Kidney epithelial cell (primary cell): Measurements from ENCODE around the gene FCN2. TPM values are rescaled to one million over a fixed set of nuclear protein-coding genes. Genes with fewer than 3 reads are reported as not detected.

Experiments used
- DNase-seq: peaks from one replicate; pipeline ENCODE4 v3.0.0-alpha.2; 2010; ENCODE audit warnings: low read depth
- H3K27me3 ChIP-seq: 2 replicates; pipeline ENCODE4 v1.6.0; 2011; ENCODE audit warnings: low read length; ENCODE audit not compliant: control insufficient read depth, insufficient read depth
- H3K36me3 ChIP-seq: 2 replicates; pipeline ENCODE4 v1.5.1; 2011; ENCODE audit warnings: low read length; ENCODE audit not compliant: control insufficient read depth, insufficient read depth
- H3K4me3 ChIP-seq: 2 replicates; pipeline ENCODE4 v1.5.1; 2011; ENCODE audit warnings: low read depth, mild to moderate bottlenecking, control low read depth, low read length
- total RNA-seq: library from RNA; depleted of rRNA; stranded (reverse); fragments of >200 nt; gene quantifications from 2 replicates; pipeline ENCODE4 v1.2.3, GENCODE V29; 2015
- TF ChIP-seq, protein P1 (sequence below): IDR thresholded peaks from 2 replicates; pipeline ENCODE4 v1.5.1; 2011; ENCODE audit warnings: mild to moderate bottlenecking, moderate library complexity, low read length, control low read depth, inconsistent platforms; ENCODE audit not compliant: insufficient read depth, poor library complexity, severe bottlenecking

Gene FCN2
- total RNA-seq, 1 donor from 2014 or later: not detected

DNA sequence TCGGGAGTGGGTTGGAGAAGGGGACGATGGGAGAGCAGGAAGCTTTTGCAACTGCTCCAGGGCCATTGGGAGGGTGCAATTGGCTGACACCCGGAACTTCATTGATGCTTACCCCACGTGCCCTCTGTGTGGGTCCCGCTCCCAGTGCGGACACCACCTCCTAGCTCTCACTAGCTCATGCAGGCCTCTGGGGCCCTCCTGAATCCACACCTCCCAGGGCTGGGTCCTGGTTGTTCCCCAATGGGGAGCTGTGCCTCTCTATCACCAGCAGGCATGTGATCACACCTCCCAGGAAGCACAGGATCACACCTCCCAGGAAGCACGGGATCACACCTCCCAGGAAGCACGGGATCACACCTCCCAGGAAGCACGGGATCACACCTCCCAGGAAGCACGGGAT is 32.1 kb upstream of the FCN2 start:
- no peak for DNase-seq
- Histone ChIP-seq H3K27me3 (no peaks in the 10 kb centered on the region), H3K4me3 (no peak overlapping the region), H3K36me3 (no peaks in the 10 kb centered on the region)
- TF ChIP-seq, protein P1, sequence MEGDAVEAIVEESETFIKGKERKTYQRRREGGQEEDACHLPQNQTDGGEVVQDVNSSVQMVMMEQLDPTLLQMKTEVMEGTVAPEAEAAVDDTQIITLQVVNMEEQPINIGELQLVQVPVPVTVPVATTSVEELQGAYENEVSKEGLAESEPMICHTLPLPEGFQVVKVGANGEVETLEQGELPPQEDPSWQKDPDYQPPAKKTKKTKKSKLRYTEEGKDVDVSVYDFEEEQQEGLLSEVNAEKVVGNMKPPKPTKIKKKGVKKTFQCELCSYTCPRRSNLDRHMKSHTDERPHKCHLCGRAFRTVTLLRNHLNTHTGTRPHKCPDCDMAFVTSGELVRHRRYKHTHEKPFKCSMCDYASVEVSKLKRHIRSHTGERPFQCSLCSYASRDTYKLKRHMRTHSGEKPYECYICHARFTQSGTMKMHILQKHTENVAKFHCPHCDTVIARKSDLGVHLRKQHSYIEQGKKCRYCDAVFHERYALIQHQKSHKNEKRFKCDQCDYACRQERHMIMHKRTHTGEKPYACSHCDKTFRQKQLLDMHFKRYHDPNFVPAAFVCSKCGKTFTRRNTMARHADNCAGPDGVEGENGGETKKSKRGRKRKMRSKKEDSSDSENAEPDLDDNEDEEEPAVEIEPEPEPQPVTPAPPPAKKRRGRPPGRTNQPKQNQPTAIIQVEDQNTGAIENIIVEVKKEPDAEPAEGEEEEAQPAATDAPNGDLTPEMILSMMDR: no peak

DNA sequence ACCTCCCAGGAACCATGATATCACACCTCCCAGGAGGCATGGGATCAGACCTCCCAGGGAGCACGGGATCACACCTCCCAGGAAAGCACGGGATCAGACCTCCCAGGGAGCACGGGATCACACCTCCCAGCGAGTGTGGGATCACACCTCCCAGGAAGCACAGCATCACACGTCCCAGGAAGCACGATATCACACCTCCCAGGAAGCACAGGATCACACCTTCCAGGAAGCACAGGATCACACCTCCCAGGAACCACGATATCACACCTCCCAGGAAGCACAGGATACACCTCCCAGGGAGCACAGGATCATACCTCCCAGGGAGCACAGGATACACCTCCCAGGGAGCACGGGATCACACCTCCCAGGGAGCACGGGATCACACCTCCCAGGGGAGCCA is 30.0 kb upstream of the FCN2 start:
- DNase-seq: no peak
- Histone ChIP-seq H3K4me3 (no peak overlapping the region), H3K36me3 (no peaks in the 10 kb centered on the region), H3K27me3 (no peaks in the 10 kb centered on the region)
- TF ChIP-seq, protein P1: no peak

DNA sequence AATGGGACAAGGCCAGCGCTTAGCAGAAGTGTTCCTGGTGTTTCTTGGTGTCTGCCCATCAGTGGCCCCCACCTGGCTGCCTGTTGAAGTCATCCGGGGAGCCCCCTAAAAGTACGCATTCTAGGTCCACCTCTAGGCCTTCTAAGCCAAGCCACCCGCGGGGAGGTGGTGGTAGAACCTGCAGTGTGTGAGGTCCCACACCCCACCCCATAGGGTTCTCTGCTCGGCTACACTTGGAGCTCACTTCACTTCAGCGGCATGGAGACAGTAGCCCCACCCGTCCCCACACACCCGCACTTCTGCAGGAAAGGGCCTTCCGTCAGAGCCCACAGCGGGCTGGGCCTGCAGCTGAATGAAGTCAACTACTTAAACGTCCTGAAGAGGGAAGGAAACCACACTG is 29.6 kb upstream of the FCN2 start:
- no peak for DNase-seq
- H3K4me3 ChIP-seq: no peak overlapping the region
- H3K36me3 ChIP-seq: no peaks in the 10 kb centered on the region
- H3K27me3 ChIP-seq: no peaks in the 10 kb centered on the region
- TF ChIP-seq, protein P1: no peak

DNA sequence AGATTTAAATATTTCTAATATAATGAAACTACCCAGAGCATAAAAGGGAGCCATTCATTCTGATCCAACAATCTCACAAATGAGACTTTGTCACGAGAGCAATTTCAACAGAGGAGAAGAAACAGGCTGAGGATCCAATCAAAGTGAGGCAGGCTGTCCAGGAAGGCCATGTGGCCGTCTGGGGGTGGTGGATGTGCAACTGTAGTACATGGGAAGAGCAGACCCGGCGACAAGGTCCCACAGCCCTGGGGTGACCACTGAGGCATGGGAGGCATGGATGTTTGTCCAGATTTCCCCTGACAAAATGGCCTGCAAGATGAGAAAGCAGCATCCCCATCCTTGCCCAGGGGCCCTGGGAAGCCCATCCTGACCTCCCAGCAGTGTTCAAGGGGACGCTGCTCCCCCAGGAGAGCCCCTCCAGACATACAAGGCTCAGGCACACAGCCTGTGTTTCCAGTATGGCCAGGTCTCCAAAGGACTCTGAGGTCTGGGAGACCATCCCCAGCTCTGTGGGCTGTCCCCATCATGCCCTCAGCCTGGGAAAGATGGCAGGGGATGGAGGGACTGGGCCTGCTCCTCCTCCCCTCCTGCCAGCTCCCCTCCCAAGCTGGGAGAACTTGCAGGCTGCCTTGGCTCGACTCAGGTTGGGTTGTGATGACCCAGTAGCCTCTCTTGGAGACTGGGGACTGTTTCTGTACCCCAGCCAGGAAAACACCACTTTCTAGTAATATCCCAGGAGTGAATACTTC is 27.5 kb upstream of the FCN2 start:
- no peak overlapping the region for H3K4me3 ChIP-seq
- TF ChIP-seq, protein P1: no peak
- H3K27me3 ChIP-seq: no peaks in the 10 kb centered on the region
- no peaks in the 10 kb centered on the region for H3K36me3 ChIP-seq
- DNase-seq: no peak

DNA sequence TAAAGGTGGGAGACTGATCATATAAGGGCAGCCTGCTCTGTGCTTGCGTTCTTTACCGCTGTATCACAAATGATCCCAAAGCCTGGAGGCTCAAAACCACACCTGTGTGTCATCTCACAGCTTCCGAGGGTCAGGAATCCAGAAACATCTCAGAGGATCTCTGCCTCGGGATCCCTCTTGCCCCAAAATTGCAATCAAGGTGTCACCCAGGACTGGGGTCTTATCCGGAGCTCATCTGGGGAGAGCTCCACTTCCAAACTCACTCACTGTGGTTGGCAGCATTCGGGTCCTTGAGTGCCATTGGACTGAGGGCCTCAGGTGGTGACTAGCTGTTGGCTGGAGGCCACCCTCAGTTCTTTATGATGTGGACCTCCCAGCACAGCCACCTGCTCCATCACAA is 26.7 kb upstream of the FCN2 start:
- DNase-seq: no peak
- Histone ChIP-seq H3K36me3 (no peaks in the 10 kb centered on the region), H3K27me3 (no peaks in the 10 kb centered on the region), H3K4me3 (no peak overlapping the region)
- TF ChIP-seq, protein P1: no peak

DNA sequence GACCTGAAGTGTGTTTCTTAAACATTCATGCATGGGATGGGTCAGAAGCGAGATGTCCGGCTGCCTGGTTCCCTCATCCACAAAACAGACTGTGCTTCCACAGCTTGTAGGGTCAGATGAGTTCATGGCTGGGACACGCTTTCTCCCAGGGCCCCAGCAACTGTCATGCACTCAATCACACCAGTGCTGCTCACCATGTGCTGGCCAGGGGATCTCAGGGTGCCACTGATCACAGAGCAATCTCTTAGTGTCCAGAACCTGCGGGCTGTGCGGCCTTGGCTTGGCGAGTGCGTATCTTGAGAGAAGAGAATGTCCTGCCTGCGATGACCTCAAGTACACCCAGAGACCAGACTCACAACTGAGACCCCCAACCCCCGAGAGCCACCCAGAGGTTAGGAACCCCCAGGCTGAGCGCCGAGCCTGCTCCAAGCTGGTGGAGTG is 26.0 kb upstream of the FCN2 start:
- DNase-seq: no peak
- H3K27me3 ChIP-seq: no peaks in the 10 kb centered on the region
- TF ChIP-seq, protein P1: no peak
- no peak overlapping the region for H3K4me3 ChIP-seq
- no peaks in the 10 kb centered on the region for H3K36me3 ChIP-seq
